Measurements from ENCODE around the gene SYT8. TPM values are rescaled to one million over a fixed set of nuclear protein-coding genes. Genes with fewer than 3 reads are reported as not detected.
"Not testable (repeated sequence)": the region's sequence is repeated elsewhere in the genome, so short reads cannot be mapped to it uniquely, and the experiment has no call there.

SYT8 gene
- total RNA-seq, 4 donors from 2014 or later, result not detected

- H3K27ac ChIP-seq, result no peak overlapping the region
- intact Hi-C loops (cut with DNase I; ENCODE audit: low total_unique reads), result no loop called here
- H3K27me3 ChIP-seq, result peaks cover 0 to 10% (median 9%) of the 10 kb centered on the region in 3 donors
- H3K4me3 ChIP-seq, result no peak overlapping the region
- no peak for TF ChIP-seq CTCF (IDR thresholded peaks at IDR 0.05 in 4 of 5, conservative IDR thresholded peaks at IDR 0.05 in 1 of 5)
- TF ChIP-seq POLR2A (IDR thresholded peaks at IDR 0.05), result no peak
- no peaks in the 10 kb centered on the region for H3K9me3 ChIP-seq
- ATAC-seq (no peak), DNase-seq (no peak)
- H3K4me1 ChIP-seq, result no peaks in the 10 kb centered on the region
- no peaks in the 10 kb centered on the region for H3K36me3 ChIP-seq
- in situ Hi-C loops (cut with MboI; ENCODE audit: low sequenced_read_pairs in 4 of 4), result no loop called here
Measured at GRCh38 chr11:1812274-1812673, 22.5 kb upstream of the SYT8 start.

GRCh38 chr11:1812801-1813200, 22.0 kb upstream of the SYT8 start:
- no peak for TF ChIP-seq CTCF (IDR thresholded peaks at IDR 0.05 in 4 of 5, conservative IDR thresholded peaks at IDR 0.05 in 1 of 5)
- no peak for TF ChIP-seq POLR2A (IDR thresholded peaks at IDR 0.05)
- ATAC-seq, result no peak
- Histone ChIP-seq H3K27me3 (peaks cover 0 to 9% (median 6%) of the 10 kb centered on the region in 3 donors), H3K36me3 (no peaks in the 10 kb centered on the region), H3K4me1 (no peaks in the 10 kb centered on the region), H3K27ac (no peak overlapping the region), H3K4me3 (no peak overlapping the region), H3K9me3 (no peaks in the 10 kb centered on the region)
- intact Hi-C loops (cut with DNase I; ENCODE audit: low total_unique reads), result no loop called here
- in situ Hi-C loops (cut with MboI; ENCODE audit: low sequenced_read_pairs in 4 of 4), result no loop called here
- no peak for DNase-seq

- H3K36me3 ChIP-seq; H3K4me1 ChIP-seq; in situ Hi-C loops (cut with MboI; ENCODE audit: low sequenced_read_pairs in 4 of 4); H3K9me3 ChIP-seq; DNase-seq; ATAC-seq; intact Hi-C loops (cut with DNase I; ENCODE audit: low total_unique reads); H3K4me3 ChIP-seq; H3K27ac ChIP-seq; H3K27me3 ChIP-seq: not testable (repeated sequence)
Measured at GRCh38 chr11:1813356-1813755, 21.4 kb upstream of the SYT8 start.

GRCh38 chr11:1814691-1815090, 20.1 kb upstream of the SYT8 start:
- no peak for ATAC-seq
- Histone ChIP-seq H3K4me1 (no peaks in the 10 kb centered on the region), H3K36me3 (no peaks in the 10 kb centered on the region), H3K9me3 (peaks cover 0 to 3% (median 0%) of the 10 kb centered on the region in 3 donors), H3K4me3 (no peak overlapping the region), H3K27ac (no peak overlapping the region), H3K27me3 (peaks cover 0 to 9% (median 6%) of the 10 kb centered on the region in 3 donors)
- in situ Hi-C loops (cut with MboI; ENCODE audit: low sequenced_read_pairs in 4 of 4), result no loop called here
- intact Hi-C loops (cut with DNase I; ENCODE audit: low total_unique reads), result no loop called here
- TF ChIP-seq POLR2A (IDR thresholded peaks at IDR 0.05), result no peak
- no peak for TF ChIP-seq CTCF (IDR thresholded peaks at IDR 0.05 in 4 of 5, conservative IDR thresholded peaks at IDR 0.05 in 1 of 5)
- no peak for DNase-seq

- no peaks in the 10 kb centered on the region for H3K36me3 ChIP-seq
- no peaks in the 10 kb centered on the region for H3K4me1 ChIP-seq
- DNase-seq (no peak), ATAC-seq (no peak)
- H3K27me3 ChIP-seq, result peaks cover 0 to 9% (median 6%) of the 10 kb centered on the region in 3 donors
- H3K27ac ChIP-seq, result no peak overlapping the region
- peaks cover 0 to 3% (median 0%) of the 10 kb centered on the region in 3 donors for H3K9me3 ChIP-seq
- in situ Hi-C loops (cut with MboI; ENCODE audit: low sequenced_read_pairs in 4 of 4) (no loop called here), intact Hi-C loops (cut with DNase I; ENCODE audit: low total_unique reads) (no loop called here)
- TF ChIP-seq POLR2A (IDR thresholded peaks at IDR 0.05) (no peak), CTCF (IDR thresholded peaks at IDR 0.05 in 4 of 5, conservative IDR thresholded peaks at IDR 0.05 in 1 of 5) (no peak)
- H3K4me3 ChIP-seq, result no peak overlapping the region
Measured at GRCh38 chr11:1815311-1815710, 19.5 kb upstream of the SYT8 start.

Data from gastrocnemius medialis (tissue), 4 donors.